SU-DHL-6 (cell line): ENCODE data around the gene OR2AG1.

Source experiments
- H2AFZ ChIP-seq: fragments of 200-600 bp; sonication (generic); 2 replicates; pipeline ENCODE4 v1.6.1; 2014; ENCODE audit warnings: low read depth, mild to moderate bottlenecking, moderate library complexity, mixed read lengths, antibody characterized with exemption, low read length; ENCODE audit not compliant: severe bottlenecking
- H3F3A ChIP-seq: fragments of 200-600 bp; shearing (Covaris generic); 2 replicates; pipeline ENCODE4 v1.6.0; 2016; ENCODE audit warnings: antibody characterized with exemption, mild to moderate bottlenecking; ENCODE audit not compliant: insufficient read depth
- H3K27ac ChIP-seq: fragments of 200-600 bp; sonication (generic); 2 replicates; pipeline ENCODE4 v1.5.1; 2016; ENCODE audit warnings: low read depth, mild to moderate bottlenecking, low read length, moderate library complexity, mixed read lengths
- H3K27me3 ChIP-seq: fragments of 200-600 bp; sonication (generic), shearing (Covaris generic); 2 replicates; pipeline ENCODE4 v1.6.0; 2014; ENCODE audit warnings: mild to moderate bottlenecking, low read length
- H3K36me3 ChIP-seq: fragments of 200-600 bp; sonication (generic); 2 replicates; pipeline ENCODE4 v1.6.1; 2014; ENCODE audit warnings: mild to moderate bottlenecking, low read length, mixed read lengths
- H3K4me2 ChIP-seq: fragments of 300-600, 200-600 bp; shearing (Covaris generic), sonication (generic); 2 replicates; pipeline ENCODE4 v1.6.0; 2014; ENCODE audit warnings: low read length, low read depth, mild to moderate bottlenecking; ENCODE audit not compliant: poor library complexity, severe bottlenecking
- H3K4me3 ChIP-seq: fragments of 200-600 bp; sonication (generic); 2 replicates; pipeline ENCODE4 v1.5.1; 2014; ENCODE audit warnings: antibody characterized with exemption, low read length, mild to moderate bottlenecking, mixed read lengths; ENCODE audit not compliant: insufficient read depth, poor library complexity, severe bottlenecking
- H3K79me2 ChIP-seq: fragments of 200-600 bp; sonication (generic); 2 replicates; pipeline ENCODE4 v1.6.1; 2014; ENCODE audit warnings: mild to moderate bottlenecking, low read length, moderate library complexity; ENCODE audit not compliant: insufficient read depth
- H3K9ac ChIP-seq: fragments of 200-600 bp; sonication (generic); 2 replicates; pipeline ENCODE4 v1.7.0; 2014; ENCODE audit warnings: mild to moderate bottlenecking, low read length
- H3K9me2 ChIP-seq: fragments of 200-600 bp; sonication (generic); replicated peaks from 2 replicates; pipeline ENCODE4 v1.6.1; 2014; ENCODE audit warnings: low read length; ENCODE audit not compliant: insufficient read depth
- H3K9me3 ChIP-seq: fragments of 200-600 bp; sonication (generic); 2 replicates; pipeline ENCODE4 v1.6.1; 2014; ENCODE audit warnings: low read length, mixed read lengths; ENCODE audit not compliant: insufficient read depth
- H4K20me1 ChIP-seq: fragments of 200-600 bp; sonication (generic); 2 replicates; pipeline ENCODE4 v1.6.1; 2014; ENCODE audit warnings: low read depth, mild to moderate bottlenecking, antibody characterized with exemption, low read length, moderate library complexity, mixed read lengths
- EZH2phosphoT487 ChIP-seq: fragments of 200-600 bp; sonication (generic), shearing (Covaris generic); conservative IDR thresholded peaks from 2 replicates; pipeline ENCODE4 v1.6.1; 2018; ENCODE audit warnings: mild to moderate bottlenecking, antibody characterized with exemption, low read length, moderate library complexity, mixed read lengths
- TF ChIP-seq, protein P1 (sequence below): fragments of 200-600 bp; sonication (generic); IDR thresholded peaks from one replicate; pipeline ENCODE4 v1.5.1; 2017; ENCODE audit warnings: antibody characterized with exemption, mild to moderate bottlenecking, low read length, moderate library complexity; ENCODE audit not compliant: insufficient read depth, poor library complexity, severe bottlenecking

The OR2AG1 gene

DNA sequence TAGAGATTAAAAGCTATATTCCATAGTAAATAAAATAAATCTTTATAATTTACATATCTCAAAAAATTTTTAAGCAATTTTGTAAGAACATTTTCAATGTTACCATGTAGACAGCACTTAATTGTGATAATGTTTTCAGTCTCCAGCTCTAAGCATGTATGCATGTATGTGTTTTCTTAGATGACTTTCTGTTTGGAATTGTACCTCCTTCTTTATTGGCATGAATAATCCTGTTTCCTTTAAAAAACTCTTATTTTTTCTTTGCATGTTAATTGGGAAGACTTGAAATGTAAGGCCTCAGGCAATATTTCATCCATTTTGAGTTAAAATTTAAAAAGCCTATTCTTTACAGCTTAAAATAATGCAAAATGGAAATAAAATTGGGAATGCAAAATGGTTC, 2.0 kb upstream of the OR2AG1 start:
- Histone ChIP-seq H3K27ac (no peak overlapping the region), H3F3A (no peaks in the 10 kb centered on the region), H3K36me3 (no peaks in the 10 kb centered on the region), H3K27me3 (no peaks in the 10 kb centered on the region; the same call in 1 of the 2 replicates), H3K9ac (no peak overlapping the region), H3K4me3 (no peak overlapping the region), H3K9me3 (no peaks in the 10 kb centered on the region), H4K20me1 (0 out of 2 replicates have a peak, but pooled peaks cover 4% of the 10 kb centered on the region), H3K4me2 (no peak overlapping the region), H3K79me2 (no peaks in the 10 kb centered on the region), H2AFZ (no peak overlapping the region), H3K9me2 (no peaks in the 10 kb centered on the region)
- TF ChIP-seq, protein P1, sequence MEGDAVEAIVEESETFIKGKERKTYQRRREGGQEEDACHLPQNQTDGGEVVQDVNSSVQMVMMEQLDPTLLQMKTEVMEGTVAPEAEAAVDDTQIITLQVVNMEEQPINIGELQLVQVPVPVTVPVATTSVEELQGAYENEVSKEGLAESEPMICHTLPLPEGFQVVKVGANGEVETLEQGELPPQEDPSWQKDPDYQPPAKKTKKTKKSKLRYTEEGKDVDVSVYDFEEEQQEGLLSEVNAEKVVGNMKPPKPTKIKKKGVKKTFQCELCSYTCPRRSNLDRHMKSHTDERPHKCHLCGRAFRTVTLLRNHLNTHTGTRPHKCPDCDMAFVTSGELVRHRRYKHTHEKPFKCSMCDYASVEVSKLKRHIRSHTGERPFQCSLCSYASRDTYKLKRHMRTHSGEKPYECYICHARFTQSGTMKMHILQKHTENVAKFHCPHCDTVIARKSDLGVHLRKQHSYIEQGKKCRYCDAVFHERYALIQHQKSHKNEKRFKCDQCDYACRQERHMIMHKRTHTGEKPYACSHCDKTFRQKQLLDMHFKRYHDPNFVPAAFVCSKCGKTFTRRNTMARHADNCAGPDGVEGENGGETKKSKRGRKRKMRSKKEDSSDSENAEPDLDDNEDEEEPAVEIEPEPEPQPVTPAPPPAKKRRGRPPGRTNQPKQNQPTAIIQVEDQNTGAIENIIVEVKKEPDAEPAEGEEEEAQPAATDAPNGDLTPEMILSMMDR: no peak
- no peak for TF ChIP-seq EZH2phosphoT487

- Histone ChIP-seq H3K4me2 (no peak overlapping the region), H4K20me1 (no peaks in the 10 kb centered on the region), H3K79me2 (no peaks in the 10 kb centered on the region), H3K9me3 (no peaks in the 10 kb centered on the region), H3K27me3 (no peaks in the 10 kb centered on the region), H3K4me3 (no peak overlapping the region), H3F3A (no peaks in the 10 kb centered on the region), H3K9me2 (no peaks in the 10 kb centered on the region), H2AFZ (no peak overlapping the region), H3K9ac (no peak overlapping the region), H3K27ac (no peak overlapping the region), H3K36me3 (no peaks in the 10 kb centered on the region)
- TF ChIP-seq, protein P1: no peak
- no peak for TF ChIP-seq EZH2phosphoT487
Observed at GRCh38 chr11:6790546-6790945, 7.7 kb downstream of the OR2AG1 start.

DNA sequence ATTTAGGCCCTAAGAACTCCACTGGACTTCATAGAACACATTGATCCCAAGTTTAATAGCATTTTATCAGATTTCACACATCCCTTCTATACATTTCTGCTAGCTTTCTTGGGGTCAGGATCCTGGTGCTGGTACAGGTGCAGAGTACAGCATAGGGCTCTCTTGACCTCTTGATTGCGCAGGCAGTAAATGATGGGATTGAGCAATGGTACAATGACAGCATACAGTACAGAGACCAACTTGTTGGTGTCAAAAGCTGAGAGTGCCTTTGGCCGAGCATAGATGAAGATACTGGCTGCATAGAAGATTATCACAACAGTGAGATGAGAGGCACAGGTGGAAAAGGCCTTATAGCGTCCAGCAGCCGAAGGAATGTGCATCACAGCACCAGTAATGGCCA, 11.8 kb downstream of the OR2AG1 start:
- no peaks in the 10 kb centered on the region for H3K9me3 ChIP-seq
- TF ChIP-seq, protein P1: no peak
- no peak for TF ChIP-seq EZH2phosphoT487
- H3K9ac ChIP-seq: no peak overlapping the region

More for the DNA sequence above, 11.8 kb downstream of the OR2AG1 start:
- no peak overlapping the region for H3K27ac ChIP-seq
- H3K36me3 ChIP-seq: no peaks in the 10 kb centered on the region
- H2AFZ ChIP-seq: no peak overlapping the region
- no peaks in the 10 kb centered on the region for H3K9me2 ChIP-seq
- H3K79me2 ChIP-seq: no peaks in the 10 kb centered on the region
- H3F3A ChIP-seq: no peaks in the 10 kb centered on the region
- H3K27me3 ChIP-seq: no peaks in the 10 kb centered on the region
- H3K4me2 ChIP-seq: no peak overlapping the region
- no peak overlapping the region for H3K4me3 ChIP-seq
- no peaks in the 10 kb centered on the region for H4K20me1 ChIP-seq
